DMS153 treated with DMSO at 0.1 percent for 48 hours (cell line): ENCODE results near the gene LZTFL1.

Source experiments
- DNase-seq: peaks from one replicate; lab custom pipeline; 2025; ENCODE audit not compliant: unreplicated experiment; lab: John Stamatoyannopoulos, UW

LZTFL1 gene

DNA sequence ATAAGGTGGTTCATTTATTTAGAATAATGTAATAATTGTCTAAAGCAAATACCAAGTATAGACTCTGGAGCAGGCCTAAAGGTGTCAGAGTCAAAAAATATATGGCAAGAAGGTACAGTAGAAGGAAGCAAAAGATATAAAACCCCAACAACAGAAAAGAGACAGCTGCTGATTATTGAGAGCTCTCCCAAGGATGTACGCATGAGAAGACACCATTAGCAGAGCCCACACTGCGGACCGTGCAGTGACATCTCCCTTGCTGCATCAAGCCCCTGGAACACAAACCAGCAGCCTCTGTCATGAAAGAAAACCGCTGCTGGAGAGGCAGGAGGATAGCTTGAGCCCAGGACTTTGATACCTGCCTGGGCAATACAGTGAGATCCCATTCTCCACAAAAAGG is 27.6 kb downstream of the LZTFL1 start:
- DNase-seq = no peak

DNA sequence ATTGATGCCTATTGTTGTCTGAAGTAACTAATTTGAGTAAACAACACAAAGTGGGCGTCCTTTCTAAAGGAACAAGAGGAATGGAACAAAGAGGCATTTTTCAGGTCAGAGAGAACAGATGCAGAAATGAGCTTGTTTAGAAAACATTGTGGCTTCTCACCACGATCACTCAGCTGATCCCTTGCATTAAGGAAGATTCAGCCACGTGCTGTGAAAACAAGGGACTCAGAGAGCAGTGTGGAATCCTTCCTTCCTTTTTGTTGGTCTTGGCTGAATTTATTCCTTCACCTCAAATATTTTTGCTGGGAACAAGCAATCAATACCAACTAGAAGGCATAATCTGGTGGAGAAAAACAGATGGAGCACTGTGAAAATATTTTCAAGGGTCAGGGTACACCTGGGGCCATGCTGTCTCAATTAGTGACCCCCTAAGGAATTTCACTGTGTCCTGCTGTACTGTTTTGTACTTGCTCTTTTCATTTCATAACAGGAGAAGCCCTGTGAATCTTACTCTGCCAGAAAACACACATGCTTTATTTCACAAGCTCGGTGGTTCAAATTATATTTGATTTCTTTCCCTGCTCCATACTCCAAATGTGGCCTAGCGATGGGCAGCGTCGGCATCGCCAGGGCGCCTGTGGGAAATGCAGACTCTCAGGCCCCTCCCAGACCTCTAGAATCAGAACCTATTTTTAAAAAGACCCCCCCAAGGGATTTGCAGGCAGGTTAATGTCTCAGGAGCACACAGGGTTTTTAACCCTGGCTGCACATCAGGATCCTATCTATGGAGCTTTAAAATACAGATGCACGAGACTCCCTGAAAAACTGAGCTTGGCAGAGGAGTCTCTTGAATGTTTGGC is 34.0 kb downstream of the LZTFL1 start:
- no peak for DNase-seq

DNA sequence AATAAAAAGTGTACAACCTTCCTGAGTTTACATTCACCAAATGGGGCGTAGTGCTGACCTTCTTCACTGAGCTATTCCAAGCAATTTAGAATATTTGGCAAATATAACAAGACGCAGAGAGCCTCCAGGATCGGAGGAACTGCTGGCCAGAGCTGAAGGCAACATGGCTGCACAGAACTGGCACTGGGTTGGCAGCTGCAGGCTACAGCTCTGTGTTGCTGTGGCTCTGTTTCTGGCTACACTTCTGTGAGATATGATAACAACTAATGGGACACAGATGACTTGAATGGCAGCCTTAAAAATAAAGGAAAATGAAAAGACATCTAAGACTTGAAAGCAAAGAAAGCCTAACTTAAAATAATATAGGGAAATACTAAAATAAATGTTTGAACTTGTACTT is 34.8 kb downstream of the LZTFL1 start:
- DNase-seq = no peak

DNA sequence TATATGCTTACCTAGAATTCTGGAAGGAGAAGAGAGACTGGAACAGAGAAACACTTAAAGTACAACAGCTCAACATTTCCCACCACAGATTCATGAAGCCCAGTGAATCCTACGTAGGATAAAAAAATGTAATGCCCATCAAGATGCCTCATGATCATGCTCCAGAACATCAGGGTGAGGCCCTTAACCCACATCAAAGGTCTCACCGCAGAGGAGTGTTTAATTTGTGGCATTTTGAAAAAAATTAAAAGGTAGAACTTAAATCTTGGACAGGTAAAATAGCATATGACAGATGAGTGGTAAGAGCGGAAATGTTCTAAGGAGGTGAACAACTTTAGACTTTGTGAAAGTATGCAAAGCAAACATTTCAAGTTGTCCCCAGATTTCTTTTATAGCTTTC is 35.8 kb downstream of the LZTFL1 start:
- DNase-seq = no peak

DNA sequence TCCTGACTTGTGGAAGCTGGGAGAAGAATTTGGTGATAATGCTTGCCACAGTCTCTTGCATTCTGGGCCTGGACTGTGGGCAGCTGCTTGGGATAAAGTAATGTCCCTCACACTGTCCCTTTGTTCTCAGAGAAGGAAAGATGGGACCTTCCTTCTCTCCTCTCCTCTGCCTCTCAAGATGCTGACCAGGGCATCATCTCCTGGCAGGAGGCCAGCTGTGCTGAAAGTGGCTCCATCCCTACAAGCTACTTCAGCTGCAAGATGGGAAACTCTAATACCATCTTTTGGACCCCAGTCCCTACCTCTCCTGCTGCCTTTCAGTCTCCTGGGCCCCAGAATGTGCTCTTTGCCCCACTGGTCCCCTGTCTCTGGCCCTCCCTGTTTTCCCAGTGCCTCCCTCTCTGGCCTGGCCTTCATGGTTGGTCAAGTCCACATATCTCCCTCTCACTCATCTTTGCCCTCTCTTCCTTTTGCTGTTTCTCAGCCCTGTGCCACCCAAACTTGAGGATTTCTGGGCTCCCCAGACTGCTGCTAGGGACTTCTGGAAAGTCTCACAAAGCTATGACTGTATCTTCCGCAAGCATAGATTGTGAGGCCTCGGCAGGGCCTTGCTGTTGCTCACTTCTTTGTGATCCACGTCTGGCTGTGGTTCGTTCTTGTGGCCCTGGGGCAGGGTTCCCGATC is 38.5 kb downstream of the LZTFL1 start:
- DNase-seq = no peak

DNA sequence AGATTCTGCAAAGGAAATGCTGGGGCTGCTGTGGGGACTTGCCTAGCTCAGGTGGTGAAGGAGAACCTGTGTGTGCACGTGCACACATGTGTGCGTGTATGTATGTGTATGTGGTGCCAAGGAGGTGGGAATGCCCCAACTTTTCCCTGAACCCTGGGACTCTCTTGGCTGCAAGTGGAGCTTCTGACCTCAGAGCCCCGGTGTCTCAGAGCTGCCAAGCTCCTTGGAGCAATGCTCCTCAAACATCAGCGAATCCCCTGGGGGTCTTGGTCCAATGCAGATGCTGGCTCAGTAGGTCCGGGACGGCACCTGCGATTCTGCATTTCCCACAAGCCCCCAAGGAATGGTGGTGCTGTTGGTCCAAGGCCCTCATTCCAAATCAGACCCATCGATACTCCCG is 39.8 kb downstream of the LZTFL1 start:
- DNase-seq = no peak

DNA sequence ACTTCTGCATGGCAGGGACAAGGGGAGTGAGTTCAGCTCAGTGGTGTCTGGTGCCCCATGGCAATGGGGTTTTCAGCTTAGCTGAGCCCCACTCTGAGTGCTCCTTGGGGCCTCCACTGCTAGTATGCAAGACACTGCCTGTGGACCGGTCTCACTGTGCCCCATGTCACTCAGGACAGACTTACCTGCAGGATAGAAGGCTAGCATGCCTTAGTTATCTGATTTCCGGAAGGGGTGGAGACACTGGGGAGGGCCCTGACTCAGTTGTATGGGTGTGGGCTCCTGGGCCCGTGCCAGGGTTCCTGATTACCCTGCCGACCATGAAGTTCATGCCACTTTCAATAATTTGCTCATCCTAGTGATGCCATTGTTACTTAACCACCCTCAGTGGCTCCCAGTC is 41.3 kb downstream of the LZTFL1 start:
- DNase-seq = no peak

DNA sequence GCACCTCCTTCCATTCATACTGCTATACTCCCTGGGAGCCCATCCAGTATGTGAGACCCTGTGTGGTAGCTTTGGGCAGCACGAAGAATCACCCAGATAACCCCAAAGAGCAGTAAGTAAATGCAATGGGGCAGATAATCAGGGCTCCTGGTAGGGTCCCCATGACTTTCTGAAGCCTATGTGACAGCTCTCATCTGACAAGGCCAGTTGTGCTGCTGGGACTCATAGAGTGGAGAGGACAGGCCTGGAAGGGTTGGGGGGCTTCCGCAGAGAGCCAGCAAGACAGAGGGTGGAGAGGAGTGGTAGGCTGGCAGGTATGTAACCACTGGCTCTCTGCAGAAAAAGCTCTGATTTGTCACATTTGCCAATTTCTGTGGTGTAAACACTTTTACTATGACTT is 42.3 kb downstream of the LZTFL1 start:
- no peak for DNase-seq

DNA sequence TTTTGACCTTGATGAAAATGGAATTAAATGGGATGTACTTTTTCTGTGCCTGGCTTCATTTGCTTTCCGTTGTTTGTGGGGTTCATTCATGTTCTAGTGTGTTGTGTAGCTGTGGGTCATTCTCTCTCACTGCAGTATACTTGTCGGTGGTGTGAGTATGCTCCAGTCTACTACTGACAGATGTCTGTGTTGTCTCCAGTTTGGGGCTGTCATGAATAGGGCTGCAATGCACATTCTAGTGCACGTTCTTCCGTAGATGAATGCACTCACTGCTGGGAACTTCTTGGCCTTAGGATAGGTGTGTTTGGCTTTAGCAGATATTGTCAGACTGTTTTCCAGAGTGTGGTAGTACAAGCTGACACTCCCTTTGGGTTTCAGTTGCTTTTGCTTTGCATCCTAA is 43.9 kb downstream of the LZTFL1 start:
- DNase-seq = no peak

DNA sequence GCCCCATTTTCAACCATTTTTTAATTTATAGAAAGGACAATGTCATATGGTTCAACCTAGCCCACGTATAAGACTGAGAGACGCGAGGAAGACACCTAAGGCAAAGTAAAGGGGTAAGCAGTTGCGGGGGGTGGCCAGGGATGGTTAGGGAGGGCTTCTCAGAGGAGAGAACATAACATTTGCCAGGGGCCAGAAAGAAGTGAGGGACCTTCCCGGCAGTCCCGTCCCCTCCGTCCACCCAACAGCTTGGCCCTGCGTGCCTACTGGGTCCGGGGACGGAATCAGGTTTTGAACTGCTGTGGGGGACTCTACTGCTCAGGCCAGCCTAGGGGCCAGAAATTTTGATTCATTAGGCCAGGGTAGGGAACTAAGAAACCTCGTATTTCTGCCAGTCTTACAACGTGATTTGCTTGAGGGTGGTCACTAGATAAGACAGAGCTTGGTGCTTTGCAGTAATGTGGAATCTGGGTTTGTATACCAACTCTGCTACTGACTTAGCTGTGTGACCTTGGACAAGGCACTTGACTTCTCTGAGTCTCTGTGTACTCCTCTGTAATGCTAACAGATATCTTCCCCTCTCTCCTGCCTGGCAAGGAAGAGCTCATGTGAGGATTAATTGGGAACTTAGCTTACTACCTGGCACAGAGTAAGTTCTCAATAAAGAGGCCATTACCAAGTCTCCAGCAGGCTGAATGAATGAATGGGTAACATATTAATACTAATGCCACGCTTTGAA is 44.8 kb downstream of the LZTFL1 start:
- DNase-seq = no peak

DNA sequence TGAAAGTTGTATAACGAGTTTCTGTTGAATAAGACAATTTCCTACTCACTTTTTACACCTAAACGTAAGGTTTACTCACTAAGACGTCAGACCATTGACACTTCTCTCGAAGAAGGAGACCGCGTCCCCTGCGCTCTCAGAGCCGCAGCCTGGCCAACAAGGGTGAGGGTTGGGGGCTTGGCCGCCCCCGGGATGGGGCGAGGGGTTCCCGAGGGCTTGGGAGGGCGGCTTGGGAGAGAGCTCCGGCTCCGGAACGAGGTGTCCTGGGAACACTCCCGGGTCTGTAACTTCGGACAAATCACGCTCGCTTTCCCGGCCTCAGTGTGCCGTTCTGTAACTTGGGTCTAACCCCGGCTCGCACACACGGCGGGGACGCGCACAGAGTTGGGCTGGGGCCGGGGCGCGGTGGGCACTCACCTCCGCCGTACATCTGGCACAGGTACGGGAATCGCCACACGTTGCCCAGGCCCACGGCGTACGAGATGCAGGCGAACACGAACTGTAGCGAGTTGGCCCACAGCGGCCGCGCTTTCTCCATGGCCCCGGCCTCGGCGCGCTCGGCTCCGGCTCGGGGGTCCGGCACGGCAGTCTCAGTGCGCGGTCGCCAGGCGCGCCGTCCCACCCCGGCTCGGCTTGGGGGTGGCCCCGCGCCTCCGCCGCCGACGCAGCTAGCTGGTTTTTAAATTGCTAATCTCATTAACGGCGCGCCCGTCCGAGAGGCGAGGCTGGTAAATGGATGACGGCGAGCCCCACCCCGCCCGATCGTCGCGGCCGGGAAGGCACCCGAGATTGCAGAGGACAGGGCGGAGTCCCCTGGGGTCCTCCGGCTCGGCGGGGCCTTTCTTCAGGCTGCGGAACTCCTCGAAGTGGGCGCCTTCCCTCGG is 45.8 kb downstream of the LZTFL1 start, which contains the start of gene SLC6A20:
Gene SLC6A20, minus strand, starts transcription at position 655 of the 884 bp plus-strand sequence. Its CDS starts 117 bp downstream, at position 538.
- no peak for DNase-seq

DNA sequence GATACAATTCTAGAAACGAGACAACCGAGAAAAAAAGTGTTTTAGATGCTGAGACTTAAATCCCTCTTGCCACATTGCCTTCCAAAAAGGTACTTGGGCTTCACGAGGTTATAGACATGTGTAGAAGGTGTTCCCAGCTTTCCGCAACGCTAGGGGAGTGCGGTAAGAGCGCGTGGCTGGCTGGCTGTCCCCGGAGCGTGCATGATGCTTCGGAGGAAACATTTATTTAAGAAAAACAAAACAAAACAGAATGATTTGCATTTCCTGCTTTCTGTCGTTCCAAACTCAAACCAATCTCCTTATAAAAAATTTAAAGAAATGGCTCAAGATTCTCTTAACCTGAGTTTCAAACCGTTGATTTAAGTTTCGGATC is 46.4 kb downstream of the LZTFL1 start:
- no peak for DNase-seq

DNA sequence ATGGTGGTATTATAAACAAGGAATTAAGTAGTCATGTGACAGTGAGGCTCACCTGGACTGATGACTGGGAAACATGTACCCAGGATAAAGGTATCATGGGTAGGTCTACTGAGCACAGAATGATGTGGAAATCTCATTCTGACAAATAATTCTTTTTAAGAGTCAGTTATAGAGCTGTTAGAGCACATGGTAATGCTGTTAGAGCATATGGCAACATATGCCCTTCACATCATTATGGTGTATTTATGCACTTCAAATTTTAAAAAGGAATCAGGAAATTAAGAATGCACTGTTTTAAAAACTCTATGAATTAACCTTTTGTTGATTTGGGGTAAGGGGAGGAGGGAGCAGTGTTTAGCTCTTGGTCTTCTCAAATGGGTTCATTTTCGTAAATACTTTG is 47.3 kb downstream of the LZTFL1 start:
- DNase-seq = no peak

DNA sequence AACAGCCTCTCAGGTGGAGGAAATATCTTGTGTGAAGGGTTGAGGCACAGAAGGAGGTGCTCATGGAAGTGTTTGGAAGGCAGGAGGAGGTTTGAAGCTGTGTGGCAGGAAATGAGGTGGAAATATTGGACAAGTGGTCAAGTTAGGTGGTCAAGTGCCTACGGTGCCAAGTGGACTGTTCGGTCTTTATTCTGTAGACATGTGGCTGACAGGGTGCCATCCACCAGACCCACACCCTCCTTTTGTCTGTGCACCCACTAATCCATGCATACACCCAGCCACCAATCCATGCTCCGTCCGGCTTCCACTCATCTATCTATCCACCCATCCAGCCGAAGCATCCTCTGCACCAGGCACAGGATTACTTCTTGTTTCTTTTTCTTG is 47.8 kb downstream of the LZTFL1 start:
- no peak for DNase-seq

DNA sequence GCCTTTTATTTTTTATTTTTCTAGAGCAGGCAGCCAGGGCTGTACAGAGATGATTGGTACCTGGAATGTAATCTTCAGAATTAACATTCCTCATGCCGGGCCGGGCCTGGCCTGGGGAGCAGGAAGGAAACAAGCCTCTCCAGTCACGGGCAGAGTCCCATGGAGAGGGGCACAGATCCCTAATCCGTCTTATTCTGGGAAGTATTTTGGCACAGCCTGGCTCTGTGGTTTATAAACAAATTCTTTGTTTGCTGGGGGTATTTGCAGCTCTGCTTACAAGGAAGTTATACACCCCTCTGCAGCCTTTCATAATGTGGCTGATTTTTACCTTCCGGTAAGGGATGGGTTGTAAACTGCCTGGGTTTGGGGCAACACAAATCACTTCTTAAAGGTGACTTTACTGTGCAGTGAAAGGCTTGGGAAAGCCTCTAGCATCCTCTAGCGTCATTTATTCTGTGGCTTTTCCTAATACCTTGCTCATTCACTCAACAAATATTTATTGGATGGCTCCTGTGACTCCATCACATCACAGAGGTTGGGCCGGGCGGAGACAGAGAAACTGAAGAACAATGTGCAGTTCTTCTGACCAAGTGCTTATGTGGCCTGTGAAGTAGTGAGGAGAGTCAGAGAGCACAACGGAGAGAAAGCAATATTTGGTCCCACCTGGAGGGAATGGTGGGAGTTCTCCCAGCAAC is 48.3 kb downstream of the LZTFL1 start:
- no peak for DNase-seq

DNA sequence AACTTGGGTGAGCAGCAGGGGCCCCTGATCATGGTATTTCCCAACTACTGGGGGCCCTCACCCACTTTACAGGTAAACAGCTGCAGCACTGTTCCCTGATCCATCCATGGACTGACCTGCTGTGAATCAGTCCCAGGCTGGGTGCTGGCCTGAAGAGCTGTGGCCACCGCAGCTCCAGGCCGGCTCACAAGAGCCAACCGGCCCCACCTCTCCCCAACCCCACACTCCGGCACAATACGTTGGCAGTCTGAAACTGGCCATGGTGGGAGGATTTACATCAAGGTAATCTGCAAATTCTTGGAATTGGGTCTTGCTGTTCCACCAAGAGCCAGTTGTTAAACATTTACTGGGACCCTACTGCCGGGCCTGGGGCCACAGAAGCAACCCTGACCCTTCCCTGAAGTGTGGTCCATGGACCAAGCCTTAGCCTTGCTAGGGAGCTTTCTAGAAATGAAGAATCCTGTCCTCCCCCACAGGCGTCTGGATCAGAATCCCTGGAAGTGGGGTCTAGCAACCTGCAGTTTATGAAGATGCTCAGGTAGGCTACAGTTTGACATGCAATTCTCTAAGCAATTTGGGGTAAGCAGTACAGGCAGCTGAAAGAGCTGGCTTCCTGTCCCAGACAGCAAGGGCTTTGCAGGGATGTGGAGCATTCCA is 49.3 kb downstream of the LZTFL1 start:
- DNase-seq = no peak

DNA sequence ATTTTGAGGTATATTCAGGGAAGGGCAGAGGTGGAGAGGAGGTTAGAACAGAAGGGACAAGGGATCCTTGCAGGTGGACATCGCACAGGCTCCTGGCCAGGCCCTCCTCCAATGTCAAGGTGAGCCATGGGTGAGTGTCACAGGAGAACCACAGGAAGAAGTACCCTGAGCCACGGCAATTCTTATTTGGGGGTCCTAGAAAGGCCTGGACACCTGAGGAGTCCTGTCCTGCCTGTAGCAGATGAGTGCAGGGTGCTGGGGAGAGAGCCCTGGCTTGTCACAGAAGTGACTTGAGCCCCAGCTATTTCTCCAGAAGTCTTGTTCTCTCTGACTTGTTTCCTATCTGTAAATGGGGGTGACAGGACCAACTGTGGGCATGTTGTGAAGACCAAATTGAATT is 49.9 kb downstream of the LZTFL1 start:
- DNase-seq = no peak

DNA sequence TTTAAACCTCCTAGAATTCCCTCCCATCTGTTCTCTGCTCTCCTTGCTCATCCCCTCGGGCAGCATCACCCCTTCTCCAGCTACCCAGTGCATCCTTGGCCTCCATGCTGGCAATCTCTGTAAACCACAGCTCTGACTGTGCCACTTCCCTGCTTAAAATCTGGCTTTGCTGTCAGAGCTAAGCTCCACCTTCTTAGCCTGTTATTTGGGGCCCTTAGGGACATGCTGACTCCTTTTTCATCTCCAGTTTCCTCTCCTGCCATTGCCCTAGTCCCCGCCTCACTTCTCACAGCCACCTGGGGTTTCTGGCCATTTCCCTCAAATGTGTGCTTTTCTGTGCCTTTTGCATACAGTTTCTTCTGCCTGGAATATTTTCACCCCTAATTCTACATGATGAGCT is 51.3 kb downstream of the LZTFL1 start:
- DNase-seq = no peak

DNA sequence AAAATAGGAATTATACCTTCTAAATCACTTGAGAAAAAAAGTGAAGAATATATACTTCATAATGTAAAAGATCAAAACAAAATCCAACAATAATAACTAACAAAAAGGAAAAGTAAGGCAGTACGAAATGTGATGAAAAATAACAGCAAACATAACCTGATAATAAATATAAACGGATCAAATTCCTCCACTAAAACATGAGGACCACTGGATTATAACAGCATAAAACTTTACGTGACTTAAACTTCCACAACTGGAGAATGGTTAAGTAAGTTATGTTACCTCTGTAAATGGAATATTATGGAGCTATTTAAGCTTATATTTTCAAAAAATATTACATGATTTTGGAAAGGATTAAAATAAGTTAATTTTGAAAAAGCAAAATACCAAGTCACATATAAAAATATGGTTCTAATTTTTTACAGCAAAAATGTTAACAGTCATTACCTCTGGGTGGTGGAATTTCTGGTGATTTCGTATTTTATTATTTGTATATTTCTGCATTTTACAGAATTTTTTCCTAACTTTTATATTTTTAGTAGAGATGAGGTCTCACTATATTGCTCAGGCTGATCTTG is 52.6 kb downstream of the LZTFL1 start:
- no peak for DNase-seq
